ENCODE results near the gene ENTPD5.
"Not testable (repeated sequence)": the region's sequence is repeated elsewhere in the genome, so short reads cannot be mapped to it uniquely, and the experiment has no call there.

The ENTPD5 gene

GRCh38 chr14:74008843-74009499 lies 10.1 kb downstream of the ENTPD5 start:
- Histone ChIP-seq H3K27ac (replicated peaks; ENCODE audit: low read length) (no peak overlapping the region), H2AFZ (ENCODE audit: low read length) (no peak overlapping the region), H3K9me3 (replicated peaks in 1 of 2; ENCODE audit: control insufficient read depth in 2 of 2, insufficient read depth in 1 of 2, low read depth in 1 of 2, low read length in 2 of 2) (no peaks in the 10 kb centered on the region), H4K8ac (ENCODE audit: low read depth, low read length) (no peak overlapping the region), H3K4ac (ENCODE audit: low read length) (no peak overlapping the region), H3K4me1 (ENCODE audit: control insufficient read depth in 2 of 2, insufficient read depth in 1 of 2, low read depth in 1 of 2, low read length in 2 of 2) (no peaks in the 10 kb centered on the region), H3K23ac (ENCODE audit: low read depth, low read length, poor library complexity) (no peak overlapping the region), H3K36me3 (replicated peaks in 1 of 2; ENCODE audit: control insufficient read depth in 2 of 2, insufficient read depth in 2 of 2, low read length in 2 of 2) (peaks cover 4 to 22% of the 10 kb centered on the region in 2 donors), H3K18ac (ENCODE audit: low read length) (no peak overlapping the region), H2BK15ac (ENCODE audit: low read length) (no peak overlapping the region), H2BK120ac (ENCODE audit: low read depth, low read length) (no peak overlapping the region), H3K79me1 (ENCODE audit: low read depth, low read length) (no peaks in the 10 kb centered on the region), H3K4me2 (ENCODE audit: insufficient read depth, low read length, poor library complexity, severe bottlenecking) (no peak overlapping the region), H3K14ac (ENCODE audit: low read length) (no peak overlapping the region), H2BK12ac (ENCODE audit: low read length) (no peak overlapping the region), H3K27me3 (ENCODE audit: control insufficient read depth in 3 of 3, insufficient read depth in 3 of 3, low read depth in 1 of 3, low read length in 3 of 3) (no peaks in the 10 kb centered on the region), H2AK5ac (ENCODE audit: low read depth, low read length) (no peak overlapping the region), H4K91ac (ENCODE audit: low read depth, low read length, poor library complexity) (no peak overlapping the region), H3K9ac (ENCODE audit: low read depth, low read length, poor library complexity) (no peak overlapping the region), H2BK5ac (ENCODE audit: low read length) (no peak overlapping the region), H3K4me3 (ENCODE audit: low read length in 2 of 2) (no peak overlapping the region)
- no peak for DNase-seq (ENCODE audit: low spot score)
- no CpG with 5 or more reads among the region's 2 CpGs for WGBS, 2 donors (ENCODE audit: extremely low coverage in 2 of 2, insufficient read length in 2 of 2, insufficient replicate concordance in 1 of 2)

GRCh38 chr14:74005664-74006063 lies 13.4 kb downstream of the ENTPD5 start:
- not testable (repeated sequence) for H3K4ac ChIP-seq (ENCODE audit: low read length); H2BK15ac ChIP-seq (ENCODE audit: low read length); H3K36me3 ChIP-seq (replicated peaks in 1 of 2; ENCODE audit: control insufficient read depth in 2 of 2, insufficient read depth in 2 of 2, low read length in 2 of 2); H3K18ac ChIP-seq (ENCODE audit: low read length); H3K4me2 ChIP-seq (ENCODE audit: insufficient read depth, low read length, poor library complexity, severe bottlenecking); H4K8ac ChIP-seq (ENCODE audit: low read depth, low read length); H2AFZ ChIP-seq (ENCODE audit: low read length); H3K79me1 ChIP-seq (ENCODE audit: low read depth, low read length); H2BK12ac ChIP-seq (ENCODE audit: low read length); H4K91ac ChIP-seq (ENCODE audit: low read depth, low read length, poor library complexity); H3K27ac ChIP-seq (replicated peaks; ENCODE audit: low read length); H3K14ac ChIP-seq (ENCODE audit: low read length); H3K9me3 ChIP-seq (replicated peaks in 1 of 2; ENCODE audit: control insufficient read depth in 2 of 2, insufficient read depth in 1 of 2, low read depth in 1 of 2, low read length in 2 of 2); H2AK5ac ChIP-seq (ENCODE audit: low read depth, low read length); H3K27me3 ChIP-seq (ENCODE audit: control insufficient read depth in 3 of 3, insufficient read depth in 3 of 3, low read depth in 1 of 3, low read length in 3 of 3); DNase-seq (ENCODE audit: low spot score); H2BK120ac ChIP-seq (ENCODE audit: low read depth, low read length); H3K23ac ChIP-seq (ENCODE audit: low read depth, low read length, poor library complexity); H2BK5ac ChIP-seq (ENCODE audit: low read length); H3K4me1 ChIP-seq (ENCODE audit: control insufficient read depth in 2 of 2, insufficient read depth in 1 of 2, low read depth in 1 of 2, low read length in 2 of 2); H3K4me3 ChIP-seq (ENCODE audit: low read length in 2 of 2); H3K9ac ChIP-seq (ENCODE audit: low read depth, low read length, poor library complexity)
- no CpG with 5 or more reads among the region's 3 CpGs for WGBS, 2 donors (ENCODE audit: extremely low coverage in 2 of 2, insufficient read length in 2 of 2, insufficient replicate concordance in 1 of 2)

GRCh38 chr14:73998726-73999125 lies 20.4 kb downstream of the ENTPD5 start:
- no peak for DNase-seq (ENCODE audit: low spot score)
- no CpG with 5 or more reads among the region's 2 CpGs for WGBS, 2 donors (ENCODE audit: extremely low coverage in 2 of 2, insufficient read length in 2 of 2, insufficient replicate concordance in 1 of 2)
- no peak overlapping the region for H3K18ac ChIP-seq (ENCODE audit: low read length)
- H4K91ac ChIP-seq (ENCODE audit: low read depth, low read length, poor library complexity), result no peak overlapping the region
- H2BK15ac ChIP-seq (ENCODE audit: low read length), result no peak overlapping the region
- H3K79me1 ChIP-seq (ENCODE audit: low read depth, low read length), result no peaks in the 10 kb centered on the region
- no peaks in the 10 kb centered on the region for H3K9me3 ChIP-seq (replicated peaks in 1 of 2; ENCODE audit: control insufficient read depth in 2 of 2, insufficient read depth in 1 of 2, low read depth in 1 of 2, low read length in 2 of 2)
- H3K9ac ChIP-seq (ENCODE audit: low read depth, low read length, poor library complexity), result no peak overlapping the region
- H3K4ac ChIP-seq (ENCODE audit: low read length), result no peak overlapping the region
- no peak overlapping the region for H2AFZ ChIP-seq (ENCODE audit: low read length)
- H3K4me2 ChIP-seq (ENCODE audit: insufficient read depth, low read length, poor library complexity, severe bottlenecking), result no peak overlapping the region
- H3K23ac ChIP-seq (ENCODE audit: low read depth, low read length, poor library complexity), result no peak overlapping the region
- H4K8ac ChIP-seq (ENCODE audit: low read depth, low read length), result no peak overlapping the region
- H3K27ac ChIP-seq (replicated peaks; ENCODE audit: low read length), result no peak overlapping the region
- no peaks in the 10 kb centered on the region for H3K4me1 ChIP-seq (ENCODE audit: control insufficient read depth in 2 of 2, insufficient read depth in 1 of 2, low read depth in 1 of 2, low read length in 2 of 2)
- H2BK12ac ChIP-seq (ENCODE audit: low read length), result no peak overlapping the region
- H3K4me3 ChIP-seq (ENCODE audit: low read length in 2 of 2), result no peak overlapping the region
- no peak overlapping the region for H2BK120ac ChIP-seq (ENCODE audit: low read depth, low read length)
- no peak overlapping the region for H2AK5ac ChIP-seq (ENCODE audit: low read depth, low read length)
- no peaks in the 10 kb centered on the region for H3K27me3 ChIP-seq (ENCODE audit: control insufficient read depth in 3 of 3, insufficient read depth in 3 of 3, low read depth in 1 of 3, low read length in 3 of 3)
- H3K36me3 ChIP-seq (replicated peaks in 1 of 2; ENCODE audit: control insufficient read depth in 2 of 2, insufficient read depth in 2 of 2, low read length in 2 of 2), result peaks cover 2 to 5% of the 10 kb centered on the region in 2 donors
- H3K14ac ChIP-seq (ENCODE audit: low read length), result no peak overlapping the region
- no peak overlapping the region for H2BK5ac ChIP-seq (ENCODE audit: low read length)

- Histone ChIP-seq H3K79me1 (ENCODE audit: low read depth, low read length) (no peaks in the 10 kb centered on the region), H3K4me2 (ENCODE audit: insufficient read depth, low read length, poor library complexity, severe bottlenecking) (no peak overlapping the region), H3K4me3 (ENCODE audit: low read length in 2 of 2) (no peak overlapping the region), H4K8ac (ENCODE audit: low read depth, low read length) (no peak overlapping the region), H3K9me3 (replicated peaks in 1 of 2; ENCODE audit: control insufficient read depth in 2 of 2, insufficient read depth in 1 of 2, low read depth in 1 of 2, low read length in 2 of 2) (no peaks in the 10 kb centered on the region), H3K23ac (ENCODE audit: low read depth, low read length, poor library complexity) (no peak overlapping the region), H3K18ac (ENCODE audit: low read length) (no peak overlapping the region), H3K36me3 (replicated peaks in 1 of 2; ENCODE audit: control insufficient read depth in 2 of 2, insufficient read depth in 2 of 2, low read length in 2 of 2) (peaks cover 2 to 5% of the 10 kb centered on the region in 2 donors), H2BK15ac (ENCODE audit: low read length) (no peak overlapping the region), H3K27ac (replicated peaks; ENCODE audit: low read length) (no peak overlapping the region), H3K27me3 (ENCODE audit: control insufficient read depth in 3 of 3, insufficient read depth in 3 of 3, low read depth in 1 of 3, low read length in 3 of 3) (no peaks in the 10 kb centered on the region), H2AK5ac (ENCODE audit: low read depth, low read length) (no peak overlapping the region), H2BK12ac (ENCODE audit: low read length) (no peak overlapping the region), H2BK5ac (ENCODE audit: low read length) (no peak overlapping the region), H4K91ac (ENCODE audit: low read depth, low read length, poor library complexity) (no peak overlapping the region), H2BK120ac (ENCODE audit: low read depth, low read length) (no peak overlapping the region), H3K4ac (ENCODE audit: low read length) (no peak overlapping the region), H2AFZ (ENCODE audit: low read length) (no peak overlapping the region), H3K4me1 (ENCODE audit: control insufficient read depth in 2 of 2, insufficient read depth in 1 of 2, low read depth in 1 of 2, low read length in 2 of 2) (no peaks in the 10 kb centered on the region), H3K14ac (ENCODE audit: low read length) (no peak overlapping the region), H3K9ac (ENCODE audit: low read depth, low read length, poor library complexity) (no peak overlapping the region)
- WGBS, 2 donors (ENCODE audit: extremely low coverage in 2 of 2, insufficient read length in 2 of 2, insufficient replicate concordance in 1 of 2), result no CpG with 5 or more reads among the region's 7 CpGs
- no peak for DNase-seq (ENCODE audit: low spot score)
These were observed 21.1 kb downstream of the ENTPD5 start for GRCh38 chr14:73997944-73998447.
